Esophagus squamous epithelium (tissue), 4 donors: ENCODE data around the gene PFDN6.

Experiments used
- CTCF ChIP-seq, 6 experiments: fragments of 450-650 bp in 4 of 6; fragments of 200-600 bp in 2 of 6; sonication (generic) in 2 of 6; IDR thresholded peaks; one replicate each; pipeline ENCODE4 v1.5.1; 2016 to 2019; ENCODE audit warnings: antibody characterized with exemption in 6 of 6, mild to moderate bottlenecking in 4 of 6, moderate library complexity in 4 of 6
- POLR2A ChIP-seq, 4 donors: fragments of 450-650 bp; IDR thresholded peaks; one replicate each; pipeline ENCODE4 v1.6.1; 2017; ENCODE audit warnings: antibody characterized with exemption in 4 of 4, mild to moderate bottlenecking in 4 of 4, moderate library complexity in 3 of 4

GRCh38 chr6:33335916-33336315 lies 46.5 kb downstream of the PFDN6 start:
- TF ChIP-seq CTCF (IDR thresholded peaks at IDR 0.05), result no peak
- no peak for TF ChIP-seq POLR2A (IDR thresholded peaks at IDR 0.05)
